ENCODE results near the gene BPGM. TPM values are rescaled to one million over a fixed set of nuclear protein-coding genes. Genes with fewer than 3 reads are reported as not detected.
A peak's percentile ranks its signal among the peaks of the same experiment; 100 is the strongest.

Gene BPGM
- total and polyA plus RNA-seq, 9 of the 15 experiments (the other 6 are each of a cell fraction or from before 2014, with no cell fraction given) = 14.1 to 46.1 (median 21.2) TPM

GRCh38 chr7:134646425-134647305 is at the start of gene BPGM (continued):
- TF ChIP-seq IRF1 (CRISPR knock-in tag; IDR thresholded peaks at IDR 0.05; ENCODE audit: borderline replicate concordance) (no peak), ZNF830 (CRISPR knock-in tag; IDR thresholded peaks at IDR 0.05) (0 out of 2 replicates have a peak, but pooled peaks have one; percentile 9), FOXA1 (IDR thresholded peaks at IDR 0.05; ENCODE audit: borderline replicate concordance) (no peak), SMAD1 (IDR thresholded peaks at IDR 0.05; ENCODE audit: low read depth, low read length, partially characterized antibody) (peak; percentile 82), MECOM (CRISPR knock-in tag; IDR thresholded peaks at IDR 0.05) (0 out of 2 replicates have a peak, but pooled peaks have one; percentile 25), ZNF589 (CRISPR knock-in tag; IDR thresholded peaks at IDR 0.05; ENCODE audit: low read depth) (no peak; the same call in 1 of the 2 replicates), JUN (IDR thresholded peaks at IDR 0.05; ENCODE audit: borderline replicate concordance, low read depth, low read length) (0 out of 2 replicates have a peak, but pooled peaks have one; percentile 3), JUN (CRISPR knock-in tag; IDR thresholded peaks at IDR 0.05; ENCODE audit: borderline replicate concordance) (no peak), TFAM (CRISPR knock-in tag; conservative IDR thresholded peaks at IDR 0.05) (no peak), POLR2A (conservative IDR thresholded peaks at IDR 0.05) (peak; percentile 97), MTA1 (IDR thresholded peaks at IDR 0.05; ENCODE audit: borderline replicate concordance) (0 out of 2 replicates have a peak, but pooled peaks have one; percentile 51), RERE (CRISPR knock-in tag; IDR thresholded peaks at IDR 0.05; ENCODE audit: borderline replicate concordance) (no peak), NELFE (IDR thresholded peaks at IDR 0.05; ENCODE audit: insufficient read depth, insufficient read length) (no peak), ZNF57 (CRISPR knock-in tag; IDR thresholded peaks at IDR 0.05) (no peak), ZFP36 (IDR thresholded peaks at IDR 0.05; ENCODE audit: low read depth, low read length, partially characterized antibody) (peak; percentile 2), CHCHD3 (CRISPR knock-in tag; IDR thresholded peaks at IDR 0.05) (peak; percentile 93; the same call in 1 of the 2 replicates)
- TF ChIP-seq, protein P1, sequence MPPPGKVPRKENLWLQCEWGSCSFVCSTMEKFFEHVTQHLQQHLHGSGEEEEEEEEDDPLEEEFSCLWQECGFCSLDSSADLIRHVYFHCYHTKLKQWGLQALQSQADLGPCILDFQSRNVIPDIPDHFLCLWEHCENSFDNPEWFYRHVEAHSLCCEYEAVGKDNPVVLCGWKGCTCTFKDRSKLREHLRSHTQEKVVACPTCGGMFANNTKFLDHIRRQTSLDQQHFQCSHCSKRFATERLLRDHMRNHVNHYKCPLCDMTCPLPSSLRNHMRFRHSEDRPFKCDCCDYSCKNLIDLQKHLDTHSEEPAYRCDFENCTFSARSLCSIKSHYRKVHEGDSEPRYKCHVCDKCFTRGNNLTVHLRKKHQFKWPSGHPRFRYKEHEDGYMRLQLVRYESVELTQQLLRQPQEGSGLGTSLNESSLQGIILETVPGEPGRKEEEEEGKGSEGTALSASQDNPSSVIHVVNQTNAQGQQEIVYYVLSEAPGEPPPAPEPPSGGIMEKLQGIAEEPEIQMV (tag; conservative IDR thresholded peaks at IDR 0.05; ENCODE audit: low read depth) = no peak
- TF ChIP-seq, protein P2, sequence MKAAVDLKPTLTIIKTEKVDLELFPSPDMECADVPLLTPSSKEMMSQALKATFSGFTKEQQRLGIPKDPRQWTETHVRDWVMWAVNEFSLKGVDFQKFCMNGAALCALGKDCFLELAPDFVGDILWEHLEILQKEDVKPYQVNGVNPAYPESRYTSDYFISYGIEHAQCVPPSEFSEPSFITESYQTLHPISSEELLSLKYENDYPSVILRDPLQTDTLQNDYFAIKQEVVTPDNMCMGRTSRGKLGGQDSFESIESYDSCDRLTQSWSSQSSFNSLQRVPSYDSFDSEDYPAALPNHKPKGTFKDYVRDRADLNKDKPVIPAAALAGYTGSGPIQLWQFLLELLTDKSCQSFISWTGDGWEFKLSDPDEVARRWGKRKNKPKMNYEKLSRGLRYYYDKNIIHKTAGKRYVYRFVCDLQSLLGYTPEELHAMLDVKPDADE (conservative IDR thresholded peaks at IDR 0.05; ENCODE audit: control insufficient read depth, low read depth, low read length) = no peak

Data from K562 (cell line).